Kidney (tissue), 14 donors: Measurements from ENCODE around the gene SMURF1. TPM values are rescaled to one million over a fixed set of nuclear protein-coding genes. Genes with fewer than 3 reads are reported as not detected.

ENCODE experiments used
- DNase-seq, 5 donors: peaks; one replicate each; pipeline ENCODE4 v3.0.0-alpha.2; 2013 to 2020
- FAIRE-seq: peaks from 2 replicates; lab custom pipeline; 2012; peaks lifted over from hg19 to GRCh38; lab: Jason Lieb, UNC
- H3K27ac ChIP-seq, 2 donors: one replicate each; pipeline ENCODE4 v1.7.0; 2013; ENCODE audit warnings: low read depth in 2 of 2, low read length in 2 of 2, inconsistent platforms in 1 of 2
- H3K27me3 ChIP-seq: one replicate; pipeline ENCODE4 v1.7.1; 2013; ENCODE audit warnings: low read length, inconsistent platforms; ENCODE audit not compliant: control insufficient read depth, insufficient read depth
- H3K36me3 ChIP-seq, 3 donors: one replicate each; pipeline versions ENCODE4 v1.7.0 to v1.7.1; 2013; ENCODE audit warnings: low read length in 3 of 3, control low read depth in 1 of 3, inconsistent platforms in 1 of 3; ENCODE audit not compliant: insufficient read depth in 3 of 3, control insufficient read depth in 2 of 3
- H3K4me1 ChIP-seq, 3 donors: one replicate each; pipeline versions ENCODE4 v1.7.0 to v1.7.1; 2013; ENCODE audit warnings: low read length in 3 of 3, inconsistent platforms in 1 of 3, low read depth in 1 of 3; ENCODE audit not compliant: control insufficient read depth in 2 of 3, insufficient read depth in 2 of 3
- H3K4me3 ChIP-seq, 3 donors: one replicate each; pipeline versions ENCODE4 v1.7.0 to v1.8.1; 2013; ENCODE audit warnings: low read length in 3 of 3, control low read depth in 1 of 3, inconsistent platforms in 1 of 3
- H3K9ac ChIP-seq, 3 donors: one replicate each; pipeline versions ENCODE4 v1.7.0 to v1.7.1; 2013; ENCODE audit warnings: low read length in 3 of 3, control low read depth in 1 of 3, inconsistent platforms in 1 of 3
- H3K9me3 ChIP-seq, 3 donors: one replicate each; pipeline versions ENCODE4 v1.7.0 to v1.7.1; 2013; ENCODE audit warnings: low read length in 3 of 3, control low read depth in 1 of 3, inconsistent platforms in 1 of 3; ENCODE audit not compliant: control insufficient read depth in 2 of 3, insufficient read depth in 1 of 3
- intact Hi-C: fragments of 100-400 bp; cut with DNase I; formaldehyde crosslinking; loops from one replicate; pipeline ENCODE4 v1.11.1; 2022
- polyA plus RNA-seq: library from polyadenylated mRNA; stranded (reverse); fragments of 350-450 nt; fragmentation: Illumina TruSeq; extraction: RNeasy Lipid Tissue Mini Kit (QIAGEN cat#74804); gene quantifications from one replicate; pipeline ENCODE4 v1.2.3, GENCODE V29; 2014; ENCODE audit warnings: low read depth, low replicate concordance; ENCODE audit not compliant: insufficient read depth
- total RNA-seq: library from RNA; stranded (reverse); fragmentation: NEBNext Ultra II Directional; extraction: Animal tissue kit (Norgen Biotek cat#: 25700); gene quantifications from one replicate; pipeline ENCODE4 v1.2.1, GENCODE V29; 2021
- TF ChIP-seq, protein P1 (sequence below): IDR thresholded peaks from 3 replicates; pipeline ENCODE4 v1.5.1; 2012; ENCODE audit warnings: mild to moderate bottlenecking, moderate library complexity, borderline replicate concordance; ENCODE audit not compliant: insufficient read depth; ENCODE audit errors: extremely low read depth
- donor health status: control.
- donor health status: control.
- donor health status: control.
- donor health status: control.
- donor health status: control.
- donor health status: DM: yes; HTN: yes; CAD: no.
- donor health status: Normal renal cell carcinoma (clear cell type).

Gene SMURF1
- total and polyA plus RNA-seq, 2 donors from 2014 or later = 6.3 to 29.8 TPM

DNA sequence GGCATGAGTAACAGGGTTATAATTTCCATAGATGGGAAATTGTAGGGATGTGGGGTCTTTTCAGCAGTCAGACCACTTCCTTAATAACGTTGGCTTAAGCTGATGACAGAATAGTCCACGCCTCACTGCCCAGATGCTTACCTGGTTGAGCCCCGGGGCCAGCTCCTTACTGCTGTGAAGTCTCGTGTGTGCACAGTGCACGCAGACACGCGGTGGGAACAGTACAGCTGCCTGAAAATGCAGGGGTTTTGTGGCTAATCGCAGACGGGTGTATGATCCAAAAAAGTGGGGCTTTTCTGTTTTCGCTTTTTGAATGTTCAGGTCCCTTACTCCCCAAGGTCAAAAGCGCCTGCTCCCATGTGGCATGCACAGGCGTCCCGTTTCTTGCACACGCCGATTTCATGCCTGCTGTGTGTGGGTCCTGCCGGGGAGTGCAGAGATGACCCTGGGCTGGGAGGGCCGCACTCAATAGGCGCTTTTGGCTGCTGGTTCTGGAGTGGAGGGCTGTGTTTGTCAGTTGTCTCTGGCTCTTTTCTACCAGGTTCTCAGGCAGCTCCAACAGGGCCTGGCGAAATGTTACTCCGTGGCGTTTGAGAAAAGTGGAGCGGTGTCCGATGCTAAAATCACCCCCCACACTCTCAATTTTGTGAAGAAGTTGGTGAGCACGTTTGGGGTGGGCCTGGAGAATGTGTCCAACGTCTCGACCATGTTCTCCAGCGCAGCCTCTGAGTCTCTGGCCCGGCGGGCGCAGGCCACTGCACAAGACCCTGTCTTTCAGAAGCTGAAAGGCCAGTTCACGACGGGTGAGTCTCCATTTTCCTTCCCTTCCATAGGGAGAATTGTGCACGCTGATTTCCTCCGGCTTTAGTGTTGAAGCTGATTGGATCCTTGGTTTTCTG is 149.6 kb downstream of the SMURF1 start:
- no peak overlapping the region for H3K9ac ChIP-seq
- no peak for DNase-seq

DNA sequence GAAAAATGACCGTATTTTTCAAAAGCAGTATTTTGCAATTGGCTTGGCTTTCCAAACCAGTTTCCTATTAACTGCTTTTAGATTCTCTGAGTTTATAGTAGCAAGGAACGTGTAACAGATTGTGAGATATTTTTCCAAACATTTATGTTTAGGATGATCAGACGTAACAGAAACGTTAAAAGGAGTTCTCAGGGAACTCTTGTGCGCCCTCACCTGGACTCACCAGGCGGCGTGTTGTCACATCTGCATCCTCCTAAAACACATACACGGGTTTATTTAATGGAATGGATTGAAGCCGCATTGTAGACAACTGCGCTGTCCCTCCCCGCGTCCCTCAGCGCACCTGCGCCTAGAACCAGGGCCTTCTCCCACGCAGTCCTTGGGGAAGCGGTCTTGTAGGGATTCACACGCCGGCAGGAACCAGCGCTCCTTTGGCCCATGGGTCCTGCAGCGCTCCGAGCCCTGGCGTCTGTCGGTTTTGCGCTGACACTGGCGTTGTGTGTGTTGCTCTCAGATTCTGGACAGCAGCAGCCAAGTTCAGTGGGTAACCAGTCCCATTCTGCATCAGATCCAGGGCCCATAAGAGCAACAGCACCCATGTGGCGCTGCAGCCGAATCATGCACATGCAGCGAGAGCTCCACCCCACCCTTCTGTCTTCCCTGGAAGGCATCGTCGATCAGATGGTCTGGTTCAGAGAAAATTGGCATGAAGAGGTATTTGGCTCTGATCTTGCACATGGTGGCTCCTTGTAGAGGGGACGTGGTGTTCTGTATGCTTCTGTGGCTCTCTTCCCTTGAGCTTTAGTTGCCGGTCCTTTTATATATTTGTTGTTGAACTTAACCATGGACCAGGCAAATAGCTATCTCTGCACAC is 150.6 kb downstream of the SMURF1 start:
- no peaks in the 10 kb centered on the region for H3K4me1 ChIP-seq
- H3K9ac ChIP-seq = no peak overlapping the region
- FAIRE-seq = no peak
- no peak overlapping the region for H3K4me3 ChIP-seq
- no peaks in the 10 kb centered on the region for H3K27me3 ChIP-seq
- no peak overlapping the region for H3K27ac ChIP-seq
- no peak for DNase-seq
- intact Hi-C loops = no loop called here
- no peaks in the 10 kb centered on the region for H3K9me3 ChIP-seq
- TF ChIP-seq, protein P1, sequence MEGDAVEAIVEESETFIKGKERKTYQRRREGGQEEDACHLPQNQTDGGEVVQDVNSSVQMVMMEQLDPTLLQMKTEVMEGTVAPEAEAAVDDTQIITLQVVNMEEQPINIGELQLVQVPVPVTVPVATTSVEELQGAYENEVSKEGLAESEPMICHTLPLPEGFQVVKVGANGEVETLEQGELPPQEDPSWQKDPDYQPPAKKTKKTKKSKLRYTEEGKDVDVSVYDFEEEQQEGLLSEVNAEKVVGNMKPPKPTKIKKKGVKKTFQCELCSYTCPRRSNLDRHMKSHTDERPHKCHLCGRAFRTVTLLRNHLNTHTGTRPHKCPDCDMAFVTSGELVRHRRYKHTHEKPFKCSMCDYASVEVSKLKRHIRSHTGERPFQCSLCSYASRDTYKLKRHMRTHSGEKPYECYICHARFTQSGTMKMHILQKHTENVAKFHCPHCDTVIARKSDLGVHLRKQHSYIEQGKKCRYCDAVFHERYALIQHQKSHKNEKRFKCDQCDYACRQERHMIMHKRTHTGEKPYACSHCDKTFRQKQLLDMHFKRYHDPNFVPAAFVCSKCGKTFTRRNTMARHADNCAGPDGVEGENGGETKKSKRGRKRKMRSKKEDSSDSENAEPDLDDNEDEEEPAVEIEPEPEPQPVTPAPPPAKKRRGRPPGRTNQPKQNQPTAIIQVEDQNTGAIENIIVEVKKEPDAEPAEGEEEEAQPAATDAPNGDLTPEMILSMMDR = no peak
- peaks cover 5 to 69% (median 60%) of the 10 kb centered on the region in 3 donors for H3K36me3 ChIP-seq

More for the DNA sequence above, 149.6 kb downstream of the SMURF1 start:
- Histone ChIP-seq H3K4me1 (peaks cover 0 to 2% (median 0%) of the 10 kb centered on the region in 3 donors), H3K9me3 (no peaks in the 10 kb centered on the region), H3K27me3 (no peaks in the 10 kb centered on the region), H3K27ac (no peak overlapping the region), H3K36me3 (peaks cover 2 to 69% (median 58%) of the 10 kb centered on the region in 3 donors), H3K4me3 (no peak overlapping the region)
- intact Hi-C loops = no loop called here
- no peak for FAIRE-seq
- TF ChIP-seq, protein P1 = no peak

- Histone ChIP-seq H3K9ac (no peak overlapping the region), H3K4me3 (no peak overlapping the region), H3K4me1 (no peaks in the 10 kb centered on the region), H3K36me3 (peaks cover 7 to 73% (median 65%) of the 10 kb centered on the region in 3 donors), H3K27me3 (no peaks in the 10 kb centered on the region), H3K27ac (no peak overlapping the region), H3K9me3 (no peaks in the 10 kb centered on the region)
- TF ChIP-seq, protein P1 = no peak
- no peak for FAIRE-seq
- intact Hi-C loops = no loop called here
- DNase-seq = no peak
Observed at GRCh38 chr7:98992076-98992475, 151.8 kb downstream of the SMURF1 start.
